SK-N-MC (cell line): ENCODE measurements around the gene PARD3B.

Experiments
- DNase-seq: peaks from one replicate; pipeline ENCODE4 v3.0.0-alpha.2; 2011; ENCODE audit warnings: low read depth, low spot score
- H3K27ac ChIP-seq: fragments of 200-600 bp; sonication (generic); 2 replicates; pipeline ENCODE4 v1.5.1; 2016; ENCODE audit warnings: mixed run types
- H3K36me3 ChIP-seq: fragments of 200-600 bp; sonication (generic); 2 replicates; pipeline ENCODE4 v1.6.1; 2017; ENCODE audit warnings: antibody characterized with exemption, low read length, mixed read lengths; ENCODE audit not compliant: insufficient read depth
- H3K4me3 ChIP-seq: fragments of 200-600 bp; sonication (generic); 2 replicates; pipeline ENCODE4 v1.5.1; 2016
- H3K9ac ChIP-seq: fragments of 200-600 bp; sonication (generic); 2 replicates; pipeline ENCODE4 v1.8.0; 2017; ENCODE audit warnings: mixed run types, mixed read lengths; ENCODE audit not compliant: insufficient read length
- H3K9me3 ChIP-seq: fragments of 200-600 bp; sonication (generic); 2 replicates; pipeline ENCODE4 v1.6.1; 2017; ENCODE audit warnings: low read depth, mild to moderate bottlenecking, antibody characterized with exemption, low read length, moderate library complexity, mixed read lengths
- EZH2 ChIP-seq: fragments of 200-600 bp; sonication (generic); IDR thresholded peaks from one replicate; pipeline ENCODE4 v1.6.1; 2017; ENCODE audit warnings: antibody characterized with exemption
- FOXP2 ChIP-seq: optimal IDR thresholded peaks from 2 replicates; pipeline ENCODE3; 2011; ENCODE audit warnings: mild to moderate bottlenecking, moderate library complexity; ENCODE audit not compliant: insufficient read depth; ENCODE audit errors: extremely low read length, control extremely low read depth
- POLR2AphosphoS5 ChIP-seq: IDR thresholded peaks from 2 replicates; pipeline ENCODE4 v1.6.1; 2012; ENCODE audit warnings: mild to moderate bottlenecking, low read depth, low read length, borderline replicate concordance

Gene PARD3B

DNA sequence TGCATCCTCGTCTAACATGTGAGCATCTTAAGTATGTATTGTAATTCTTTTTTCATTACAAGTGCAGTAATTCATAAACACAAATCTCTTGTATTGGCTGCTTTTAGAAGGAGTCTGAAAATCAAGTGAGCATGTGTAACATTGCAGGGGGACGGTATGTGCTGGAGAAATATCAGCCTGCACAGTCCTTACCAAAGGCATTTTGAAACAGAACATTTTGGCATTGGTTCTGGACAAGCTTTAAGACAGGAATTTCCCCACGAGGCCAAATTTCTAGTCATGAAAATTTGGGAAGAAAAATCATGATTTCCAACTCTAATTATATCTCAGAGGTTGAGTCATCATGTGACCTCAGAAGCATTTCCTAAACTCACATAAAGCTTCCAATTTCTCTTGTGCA, 1112.3 kb downstream of the PARD3B start:
- H3K9me3 ChIP-seq = no peaks in the 10 kb centered on the region
- no peak overlapping the region for H3K4me3 ChIP-seq
- H3K36me3 ChIP-seq = no peaks in the 10 kb centered on the region
- DNase-seq = no peak
- TF ChIP-seq POLR2AphosphoS5 = no peak
- no peak for TF ChIP-seq FOXP2
- TF ChIP-seq EZH2 = no peak
- no peak overlapping the region for H3K9ac ChIP-seq
- H3K27ac ChIP-seq = no peak overlapping the region

GRCh38 chr2:205658068-205658467, 1112.8 kb downstream of the PARD3B start:
- no peaks in the 10 kb centered on the region for H3K9me3 ChIP-seq
- TF ChIP-seq EZH2 (no peak), POLR2AphosphoS5 (no peak), FOXP2 (no peak)
- no peak for DNase-seq
- H3K36me3 ChIP-seq = no peaks in the 10 kb centered on the region
- no peak overlapping the region for H3K4me3 ChIP-seq
- no peak overlapping the region for H3K9ac ChIP-seq
- no peak overlapping the region for H3K27ac ChIP-seq

DNA sequence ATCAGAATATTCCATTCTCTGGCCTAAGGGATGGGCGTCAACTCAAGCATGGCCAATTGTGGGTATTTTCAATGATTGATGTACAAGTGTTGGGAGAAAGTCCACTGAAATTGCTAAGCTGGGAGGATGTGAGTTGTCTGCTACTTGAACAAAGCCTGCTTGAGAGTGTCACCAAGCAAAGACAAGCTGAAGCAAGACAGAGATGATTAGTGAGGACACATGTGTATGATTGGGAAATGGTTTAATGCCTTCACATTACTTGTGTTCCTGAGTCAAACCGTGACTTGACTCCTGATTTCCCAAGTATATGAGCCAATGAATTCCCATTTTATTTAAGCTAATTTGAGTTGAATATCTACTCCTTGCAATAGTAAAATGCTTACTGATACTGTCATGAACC, 1113.3 kb downstream of the PARD3B start:
- Histone ChIP-seq H3K36me3 (no peaks in the 10 kb centered on the region), H3K9me3 (no peaks in the 10 kb centered on the region), H3K4me3 (no peak overlapping the region), H3K9ac (no peak overlapping the region), H3K27ac (no peak overlapping the region)
- TF ChIP-seq POLR2AphosphoS5 (no peak), FOXP2 (no peak), EZH2 (no peak)
- no peak for DNase-seq

- no peak for TF ChIP-seq POLR2AphosphoS5
- Histone ChIP-seq H3K27ac (no peak overlapping the region), H3K4me3 (no peak overlapping the region), H3K9me3 (no peaks in the 10 kb centered on the region), H3K9ac (no peak overlapping the region), H3K36me3 (no peaks in the 10 kb centered on the region)
- no peak for DNase-seq
Measured at GRCh38 chr2:205659922-205660321, 1114.6 kb downstream of the PARD3B start.

DNA sequence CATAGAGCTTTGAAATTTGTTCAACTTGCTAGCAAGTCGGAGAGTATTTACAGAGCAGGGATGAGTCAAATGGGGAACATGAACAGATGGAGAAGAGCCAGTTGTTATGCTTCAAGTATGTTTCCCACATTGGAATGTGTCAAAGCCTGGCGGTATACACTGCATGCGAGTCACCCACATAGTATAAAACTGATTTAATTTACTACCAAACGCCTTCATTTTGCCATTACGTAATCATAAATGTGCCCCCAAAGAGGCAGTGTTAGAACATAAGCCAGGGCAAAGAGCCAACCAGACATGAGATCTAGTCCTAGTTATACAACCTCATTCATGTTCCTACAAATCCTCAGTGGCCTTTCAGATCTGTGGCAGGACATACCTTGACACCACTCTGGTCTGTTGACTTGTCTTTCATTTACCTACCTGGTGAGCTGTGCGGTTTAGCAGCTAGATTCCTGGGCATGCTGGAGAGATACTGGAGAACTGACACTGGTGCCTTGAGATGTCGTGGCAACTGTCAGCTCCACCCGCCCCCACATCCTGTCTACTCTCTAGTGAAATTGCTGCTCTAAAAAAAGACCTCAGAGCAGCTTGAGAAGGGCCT, 1115.3 kb downstream of the PARD3B start:
- Histone ChIP-seq H3K27ac (no peak overlapping the region), H3K9me3 (no peaks in the 10 kb centered on the region), H3K36me3 (no peaks in the 10 kb centered on the region), H3K9ac (no peak overlapping the region), H3K4me3 (no peak overlapping the region)
- no peak for DNase-seq
- TF ChIP-seq EZH2 (no peak), POLR2AphosphoS5 (no peak), FOXP2 (no peak)

- TF ChIP-seq FOXP2 (no peak), EZH2 (no peak), POLR2AphosphoS5 (no peak)
- Histone ChIP-seq H3K9me3 (no peaks in the 10 kb centered on the region), H3K4me3 (no peak overlapping the region), H3K36me3 (no peaks in the 10 kb centered on the region), H3K27ac (no peak overlapping the region), H3K9ac (no peak overlapping the region)
- no peak for DNase-seq
Measured at GRCh38 chr2:205661281-205661680, 1116.0 kb downstream of the PARD3B start.

GRCh38 chr2:205662206-205662965, 1117.1 kb downstream of the PARD3B start:
- no peaks in the 10 kb centered on the region for H3K9me3 ChIP-seq
- TF ChIP-seq POLR2AphosphoS5 (no peak), FOXP2 (no peak), EZH2 (no peak)
- no peak overlapping the region for H3K4me3 ChIP-seq
- H3K9ac ChIP-seq = no peak overlapping the region
- no peaks in the 10 kb centered on the region for H3K36me3 ChIP-seq
- H3K27ac ChIP-seq = no peak overlapping the region
- DNase-seq = no peak

- TF ChIP-seq EZH2 (no peak), POLR2AphosphoS5 (no peak), FOXP2 (no peak)
- no peak for DNase-seq
- no peaks in the 10 kb centered on the region for H3K9me3 ChIP-seq
- no peak overlapping the region for H3K4me3 ChIP-seq
- H3K36me3 ChIP-seq = no peaks in the 10 kb centered on the region
- H3K27ac ChIP-seq = no peak overlapping the region
- no peak overlapping the region for H3K9ac ChIP-seq
Measured at GRCh38 chr2:205665791-205666190, 1120.5 kb downstream of the PARD3B start.
